Kidney (tissue), 14 donors: Measurements from ENCODE around the gene CAMK4. TPM values are rescaled to one million over a fixed set of nuclear protein-coding genes. Genes with fewer than 3 reads are reported as not detected.

Source experiments
- DNase-seq, 5 donors: peaks; one replicate each; pipeline ENCODE4 v3.0.0-alpha.2; 2013 to 2020
- FAIRE-seq: peaks from 2 replicates; lab custom pipeline; 2012; peaks lifted over from hg19 to GRCh38; lab: Jason Lieb, UNC
- H3K27ac ChIP-seq, 2 donors: one replicate each; pipeline ENCODE4 v1.7.0; 2013; ENCODE audit warnings: low read depth in 2 of 2, low read length in 2 of 2, inconsistent platforms in 1 of 2
- H3K27me3 ChIP-seq: one replicate; pipeline ENCODE4 v1.7.1; 2013; ENCODE audit warnings: low read length, inconsistent platforms; ENCODE audit not compliant: control insufficient read depth, insufficient read depth
- H3K36me3 ChIP-seq, 3 donors: one replicate each; pipeline versions ENCODE4 v1.7.0 to v1.7.1; 2013; ENCODE audit warnings: low read length in 3 of 3, control low read depth in 1 of 3, inconsistent platforms in 1 of 3; ENCODE audit not compliant: insufficient read depth in 3 of 3, control insufficient read depth in 2 of 3
- H3K4me1 ChIP-seq, 3 donors: one replicate each; pipeline versions ENCODE4 v1.7.0 to v1.7.1; 2013; ENCODE audit warnings: low read length in 3 of 3, inconsistent platforms in 1 of 3, low read depth in 1 of 3; ENCODE audit not compliant: control insufficient read depth in 2 of 3, insufficient read depth in 2 of 3
- H3K4me3 ChIP-seq, 3 donors: one replicate each; pipeline versions ENCODE4 v1.7.0 to v1.8.1; 2013; ENCODE audit warnings: low read length in 3 of 3, control low read depth in 1 of 3, inconsistent platforms in 1 of 3
- H3K9ac ChIP-seq, 3 donors: one replicate each; pipeline versions ENCODE4 v1.7.0 to v1.7.1; 2013; ENCODE audit warnings: low read length in 3 of 3, control low read depth in 1 of 3, inconsistent platforms in 1 of 3
- H3K9me3 ChIP-seq, 3 donors: one replicate each; pipeline versions ENCODE4 v1.7.0 to v1.7.1; 2013; ENCODE audit warnings: low read length in 3 of 3, control low read depth in 1 of 3, inconsistent platforms in 1 of 3; ENCODE audit not compliant: control insufficient read depth in 2 of 3, insufficient read depth in 1 of 3
- CTCF ChIP-seq: IDR thresholded peaks from 3 replicates; pipeline ENCODE4 v1.5.1; 2012; ENCODE audit warnings: mild to moderate bottlenecking, moderate library complexity, borderline replicate concordance; ENCODE audit not compliant: insufficient read depth; ENCODE audit errors: extremely low read depth
- intact Hi-C: fragments of 100-400 bp; cut with DNase I; formaldehyde crosslinking; loops from one replicate; pipeline ENCODE4 v1.11.1; 2022
- polyA plus RNA-seq: library from polyadenylated mRNA; stranded (reverse); fragments of 350-450 nt; fragmentation: Illumina TruSeq; extraction: RNeasy Lipid Tissue Mini Kit (QIAGEN cat#74804); gene quantifications from one replicate; pipeline ENCODE4 v1.2.3, GENCODE V29; 2014; ENCODE audit warnings: low read depth, low replicate concordance; ENCODE audit not compliant: insufficient read depth
- total RNA-seq: library from RNA; stranded (reverse); fragmentation: NEBNext Ultra II Directional; extraction: Animal tissue kit (Norgen Biotek cat#: 25700); gene quantifications from one replicate; pipeline ENCODE4 v1.2.1, GENCODE V29; 2021
- donor health status: control.
- donor health status: control.
- donor health status: control.
- donor health status: control.
- donor health status: control.
- donor health status: DM: yes; HTN: yes; CAD: no.
- donor health status: Normal renal cell carcinoma (clear cell type).

CAMK4 gene
- total and polyA plus RNA-seq, 2 donors from 2014 or later, result 0.37 to 4.7 TPM

- peaks cover 0 to 2% (median 0%) of the 10 kb centered on the region in 3 donors for H3K9me3 ChIP-seq
- no peaks in the 10 kb centered on the region for H3K36me3 ChIP-seq
- no peaks in the 10 kb centered on the region for H3K27me3 ChIP-seq
- DNase-seq, result no peak
- H3K4me1 ChIP-seq, result no peaks in the 10 kb centered on the region
- H3K4me3 ChIP-seq, result no peak overlapping the region
- FAIRE-seq, result no peak
- no peak overlapping the region for H3K9ac ChIP-seq
- TF ChIP-seq CTCF, result no peak
- no peak overlapping the region for H3K27ac ChIP-seq
- intact Hi-C loops, result no loop called here
Observed at GRCh38 chr5:111231119-111231518, 6.9 kb downstream of the CAMK4 start.

- H3K9ac ChIP-seq, result no peak overlapping the region
- DNase-seq, result no peak
- H3K9me3 ChIP-seq, result peaks cover 0 to 2% (median 0%) of the 10 kb centered on the region in 3 donors
- no peak overlapping the region for H3K27ac ChIP-seq
- no peaks in the 10 kb centered on the region for H3K27me3 ChIP-seq
- no peaks in the 10 kb centered on the region for H3K36me3 ChIP-seq
- no peak for FAIRE-seq
- H3K4me1 ChIP-seq, result no peaks in the 10 kb centered on the region
- TF ChIP-seq CTCF, result no peak
- no peak overlapping the region for H3K4me3 ChIP-seq
- intact Hi-C loops, result no loop called here
Observed at GRCh38 chr5:111232311-111233051, 8.3 kb downstream of the CAMK4 start.

DNA sequence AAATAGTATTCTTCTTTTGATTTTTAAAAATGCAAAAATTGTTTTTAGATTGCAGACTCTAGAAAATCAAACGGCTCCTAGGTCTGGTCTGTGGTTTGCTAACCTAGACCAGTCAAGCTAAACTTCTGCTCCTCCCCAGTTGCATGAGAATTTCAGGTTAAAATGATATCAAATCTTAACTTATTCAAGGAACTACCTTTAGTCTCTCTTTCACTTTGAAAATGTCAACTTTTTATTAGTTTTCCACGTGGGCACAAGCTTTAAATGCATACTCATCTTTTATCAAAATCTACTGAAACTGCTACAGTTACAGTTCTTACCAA, 8.8 kb downstream of the CAMK4 start:
- peaks cover 0 to 2% (median 0%) of the 10 kb centered on the region in 3 donors for H3K9me3 ChIP-seq
- H3K4me1 ChIP-seq, result no peaks in the 10 kb centered on the region
- no peaks in the 10 kb centered on the region for H3K36me3 ChIP-seq
- no peak overlapping the region for H3K9ac ChIP-seq
- FAIRE-seq (no peak), DNase-seq (no peak)
- no peak for TF ChIP-seq CTCF
- no peak overlapping the region for H3K27ac ChIP-seq
- intact Hi-C loops, result no loop called here
- no peak overlapping the region for H3K4me3 ChIP-seq
- H3K27me3 ChIP-seq, result no peaks in the 10 kb centered on the region

DNA sequence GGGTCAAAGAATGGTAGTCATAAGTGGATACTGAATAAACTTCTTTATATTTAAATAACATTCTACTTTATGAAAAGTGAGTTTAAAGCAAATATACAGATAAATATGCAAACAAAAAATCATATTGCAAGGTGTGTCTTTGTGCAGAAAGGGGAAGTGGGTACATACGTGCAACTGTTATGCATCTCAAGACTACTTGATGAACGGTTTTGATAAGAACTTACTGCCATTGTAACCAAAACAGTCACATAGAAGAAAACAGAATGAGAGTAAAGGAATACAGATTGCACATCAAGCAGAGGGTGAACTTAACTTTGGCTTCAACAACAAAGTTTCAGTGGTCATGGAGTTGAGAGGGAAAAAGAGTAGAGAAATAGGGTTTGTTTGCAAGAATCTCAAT, 9.9 kb downstream of the CAMK4 start:
- Histone ChIP-seq H3K4me3 (no peak overlapping the region), H3K9ac (no peak overlapping the region), H3K4me1 (no peaks in the 10 kb centered on the region), H3K9me3 (peaks cover 0 to 2% (median 0%) of the 10 kb centered on the region in 3 donors), H3K27ac (no peak overlapping the region), H3K27me3 (no peaks in the 10 kb centered on the region), H3K36me3 (no peaks in the 10 kb centered on the region)
- DNase-seq (no peak), FAIRE-seq (no peak)
- no peak for TF ChIP-seq CTCF
- intact Hi-C loops, result no loop called here
